ENCODE data around the gene CPNE8.

CPNE8 gene

GRCh38 chr12:38713294-38713693 is 192.1 kb downstream of the CPNE8 start:
- DNase-seq, result no peak

- no peak for DNase-seq
Measured at GRCh38 chr12:38711054-38711453, 194.3 kb downstream of the CPNE8 start.

- DNase-seq, result no peak
Measured at GRCh38 chr12:38708466-38708865, 196.9 kb downstream of the CPNE8 start.

- DNase-seq, result no peak
Measured at GRCh38 chr12:38707648-38708047, 197.7 kb downstream of the CPNE8 start.

- DNase-seq, result no peak
Measured at GRCh38 chr12:38697289-38697688, 208.1 kb downstream of the CPNE8 start.

GRCh38 chr12:38695057-38695456 is 210.3 kb downstream of the CPNE8 start:
- no peak for DNase-seq

GRCh38 chr12:38691164-38691563 is 214.2 kb downstream of the CPNE8 start:
- DNase-seq, result no peak

- no peak for DNase-seq
Measured at GRCh38 chr12:38690646-38691045, 214.7 kb downstream of the CPNE8 start.

GRCh38 chr12:38689704-38690103 is 215.7 kb downstream of the CPNE8 start:
- DNase-seq, result no peak

- DNase-seq, result no peak
Measured at GRCh38 chr12:38689195-38689594, 216.2 kb downstream of the CPNE8 start.

GRCh38 chr12:38682521-38682920 is 222.9 kb downstream of the CPNE8 start:
- DNase-seq, result no peak

GRCh38 chr12:38669530-38669929 is 235.9 kb downstream of the CPNE8 start:
- no peak for DNase-seq

- DNase-seq, result no peak
Measured at GRCh38 chr12:38669081-38669480, 236.3 kb downstream of the CPNE8 start.

- no peak for DNase-seq
Measured at GRCh38 chr12:38666425-38666824, 239.0 kb downstream of the CPNE8 start.

GRCh38 chr12:38664661-38665269 is 240.6 kb downstream of the CPNE8 start:
- DNase-seq, result no peak

GRCh38 chr12:38662829-38663228 is 242.6 kb downstream of the CPNE8 start:
- no peak for DNase-seq

GRCh38 chr12:38653650-38654049 is 251.7 kb downstream of the CPNE8 start:
- DNase-seq, result no peak

- no peak for DNase-seq
Measured at GRCh38 chr12:38648813-38649212, 256.6 kb downstream of the CPNE8 start.

- DNase-seq, result no peak
Measured at GRCh38 chr12:38646146-38646545, 259.2 kb downstream of the CPNE8 start.

GRCh38 chr12:38639625-38640024 is 265.8 kb downstream of the CPNE8 start:
- DNase-seq, result no peak

- no peak for DNase-seq
Measured at GRCh38 chr12:38638401-38638800, 267.0 kb downstream of the CPNE8 start.

GRCh38 chr12:38633511-38633910 is 271.9 kb downstream of the CPNE8 start:
- no peak for DNase-seq

GRCh38 chr12:38629064-38629463 is 276.3 kb downstream of the CPNE8 start:
- no peak for DNase-seq

- no peak for DNase-seq
Measured at GRCh38 chr12:38628288-38628687, 277.1 kb downstream of the CPNE8 start.

GRCh38 chr12:38625306-38625705 is 280.1 kb downstream of the CPNE8 start:
- no peak for DNase-seq

- DNase-seq, result no peak
Measured at GRCh38 chr12:38614171-38614570, 291.2 kb downstream of the CPNE8 start.

Measured in CD4-positive, alpha-beta T cell treated with Interleukin-15 for 1 hour (primary cell).